ENCODE results near the gene DYDC2. TPM values are rescaled to one million over a fixed set of nuclear protein-coding genes. Genes with fewer than 3 reads are reported as not detected.
A peak's percentile ranks its signal among the peaks of the same experiment; 100 is the strongest.

DYDC2 gene
- polyA plus RNA-seq, 2 of the 4 experiments (the other 2 are of a cell fraction), result 0.04 TPM; not detected in 1

DNA sequence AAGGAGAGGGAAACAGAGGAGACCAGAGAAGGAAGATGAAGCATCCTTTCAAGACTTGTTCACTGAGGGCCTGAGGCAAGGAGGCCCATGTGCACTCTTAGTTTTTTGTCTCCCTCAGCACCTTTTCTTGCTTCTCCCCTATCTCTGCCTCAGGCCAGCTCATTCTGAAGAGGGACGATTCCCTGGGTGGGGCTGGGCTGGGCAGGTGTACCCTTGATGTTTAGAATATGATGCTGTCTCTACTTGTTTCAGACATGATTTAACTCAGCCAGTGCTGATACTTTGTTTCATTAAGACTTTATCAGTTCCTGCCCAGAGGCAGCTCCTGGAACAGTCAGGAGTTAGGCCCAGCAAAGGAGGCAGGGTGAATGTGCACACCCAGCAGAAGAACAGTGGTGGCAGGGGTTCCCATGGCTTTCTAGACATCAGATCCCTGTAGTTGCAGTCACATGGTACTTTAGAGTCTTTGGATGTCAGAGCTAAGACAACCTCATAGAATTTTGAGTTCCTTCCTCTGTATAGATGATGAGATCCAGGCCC is 55.2 kb downstream of the DYDC2 start:
- ChIA-PET POLR2A (no interaction called here), CTCF (interaction anchor here (0.6 to 3.7 kb wide), 6 partner anchors 8 to 94 kb away, joined by 3 to 30 read pairs (median 5); no protein-coding TSS in a partner anchor)
- Histone ChIP-seq H3K4me1 (peaks cover 31% of the 10 kb centered on the region), H3K9me3 (no peaks in the 10 kb centered on the region), H3K4me2 (no peak overlapping the region), H3K4me3 (no peak overlapping the region), H3K27ac (no peak overlapping the region)
- DNase-seq (ENCODE audit: low read depth in 1 of 2, low spot score in 1 of 2), result no peak
- no peak for FAIRE-seq
- ATAC-seq, result no peak
- whole genome bisulfite sequencing (ENCODE audit: missing lambda C conversion rate), result 94% methylated on average over 1 of the region's 1 CpG
- no peak for TF ChIP-seq TFCP2L1 (CRISPR knock-in tag; IDR thresholded peaks at IDR 0.05)
- TF ChIP-seq RARB (CRISPR knock-in tag; IDR thresholded peaks at IDR 0.05), result no peak
- TF ChIP-seq ZC3H11A (IDR thresholded peaks at IDR 0.05), result no peak
- TF ChIP-seq, protein P1, sequence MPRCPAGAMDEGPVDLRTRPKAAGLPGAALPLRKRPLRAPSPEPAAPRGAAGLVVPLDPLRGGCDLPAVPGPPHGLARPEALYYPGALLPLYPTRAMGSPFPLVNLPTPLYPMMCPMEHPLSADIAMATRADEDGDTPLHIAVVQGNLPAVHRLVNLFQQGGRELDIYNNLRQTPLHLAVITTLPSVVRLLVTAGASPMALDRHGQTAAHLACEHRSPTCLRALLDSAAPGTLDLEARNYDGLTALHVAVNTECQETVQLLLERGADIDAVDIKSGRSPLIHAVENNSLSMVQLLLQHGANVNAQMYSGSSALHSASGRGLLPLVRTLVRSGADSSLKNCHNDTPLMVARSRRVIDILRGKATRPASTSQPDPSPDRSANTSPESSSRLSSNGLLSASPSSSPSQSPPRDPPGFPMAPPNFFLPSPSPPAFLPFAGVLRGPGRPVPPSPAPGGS (IDR thresholded peaks at IDR 0.05), result no peak
- TF ChIP-seq NPAS2 (CRISPR knock-in tag; IDR thresholded peaks at IDR 0.05; ENCODE audit: borderline replicate concordance), result no peak
- no peak for TF ChIP-seq NR3C1 (IDR thresholded peaks at IDR 0.05)
- no peak for TF ChIP-seq HOXA7 (CRISPR knock-in tag; IDR thresholded peaks at IDR 0.05)
- TF ChIP-seq MAFK (IDR thresholded peaks at IDR 0.05; ENCODE audit: partially characterized antibody), result peak; percentile 49

DNA sequence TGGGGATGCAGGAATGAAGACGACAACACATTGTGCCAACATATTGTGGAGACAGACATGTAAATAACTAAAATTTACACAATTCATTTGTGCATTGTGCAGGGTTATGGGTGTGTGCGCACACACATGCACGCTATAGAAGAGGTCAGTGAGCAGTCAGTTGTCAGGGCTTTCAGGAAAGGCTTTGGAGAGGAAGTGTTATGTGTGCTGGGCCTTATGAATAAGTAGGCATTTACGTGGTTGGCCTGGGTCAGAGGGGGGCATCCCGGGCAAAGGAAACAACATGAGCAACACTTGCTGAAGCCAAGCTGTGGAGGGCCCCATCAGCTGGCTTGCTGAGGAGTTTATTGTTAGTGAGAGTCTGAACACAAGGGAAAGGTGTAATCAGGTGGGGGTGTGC is 55.9 kb downstream of the DYDC2 start:
- DNase-seq (ENCODE audit: low read depth in 1 of 2, low spot score in 1 of 2) (no peak), ATAC-seq (no peak), FAIRE-seq (no peak)
- no peak overlapping the region for H3K4me2 ChIP-seq
- H3K9me3 ChIP-seq, result no peaks in the 10 kb centered on the region
- peaks cover 24% of the 10 kb centered on the region for H3K4me1 ChIP-seq
- no peak overlapping the region for H3K27ac ChIP-seq
- CTCF ChIA-PET, result interaction anchor here (1.0 to 3.7 kb wide), 4 partner anchors 11 to 287 kb away, joined by 3 to 30 read pairs (median 4); no protein-coding TSS in a partner anchor
- H3K4me3 ChIP-seq, result no peak overlapping the region
- POLR2A ChIA-PET, result no interaction called here
- 87% methylated on average over 5 of the region's 5 CpGs for WGBS (ENCODE audit: missing lambda C conversion rate)
- TF ChIP-seq, protein P2, sequence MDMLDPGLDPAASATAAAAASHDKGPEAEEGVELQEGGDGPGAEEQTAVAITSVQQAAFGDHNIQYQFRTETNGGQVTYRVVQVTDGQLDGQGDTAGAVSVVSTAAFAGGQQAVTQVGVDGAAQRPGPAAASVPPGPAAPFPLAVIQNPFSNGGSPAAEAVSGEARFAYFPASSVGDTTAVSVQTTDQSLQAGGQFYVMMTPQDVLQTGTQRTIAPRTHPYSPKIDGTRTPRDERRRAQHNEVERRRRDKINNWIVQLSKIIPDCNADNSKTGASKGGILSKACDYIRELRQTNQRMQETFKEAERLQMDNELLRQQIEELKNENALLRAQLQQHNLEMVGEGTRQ (IDR thresholded peaks at IDR 0.05), result no peak
- TF ChIP-seq CHD2 (IDR thresholded peaks at IDR 0.05; ENCODE audit: low read length, partially characterized antibody), result no peak
- no peak for TF ChIP-seq EHMT2 (IDR thresholded peaks at IDR 0.05; ENCODE audit: low read depth)
- no peak for TF ChIP-seq NR3C1 (IDR thresholded peaks at IDR 0.05)
- TF ChIP-seq ZC3H11A (IDR thresholded peaks at IDR 0.05), result no peak
- TF ChIP-seq EP300 (IDR thresholded peaks at IDR 0.05), result no peak
- TF ChIP-seq CBX8 (IDR thresholded peaks at IDR 0.05), result no peak
- no peak for TF ChIP-seq SREBF2 (IDR thresholded peaks at IDR 0.05)

DNA sequence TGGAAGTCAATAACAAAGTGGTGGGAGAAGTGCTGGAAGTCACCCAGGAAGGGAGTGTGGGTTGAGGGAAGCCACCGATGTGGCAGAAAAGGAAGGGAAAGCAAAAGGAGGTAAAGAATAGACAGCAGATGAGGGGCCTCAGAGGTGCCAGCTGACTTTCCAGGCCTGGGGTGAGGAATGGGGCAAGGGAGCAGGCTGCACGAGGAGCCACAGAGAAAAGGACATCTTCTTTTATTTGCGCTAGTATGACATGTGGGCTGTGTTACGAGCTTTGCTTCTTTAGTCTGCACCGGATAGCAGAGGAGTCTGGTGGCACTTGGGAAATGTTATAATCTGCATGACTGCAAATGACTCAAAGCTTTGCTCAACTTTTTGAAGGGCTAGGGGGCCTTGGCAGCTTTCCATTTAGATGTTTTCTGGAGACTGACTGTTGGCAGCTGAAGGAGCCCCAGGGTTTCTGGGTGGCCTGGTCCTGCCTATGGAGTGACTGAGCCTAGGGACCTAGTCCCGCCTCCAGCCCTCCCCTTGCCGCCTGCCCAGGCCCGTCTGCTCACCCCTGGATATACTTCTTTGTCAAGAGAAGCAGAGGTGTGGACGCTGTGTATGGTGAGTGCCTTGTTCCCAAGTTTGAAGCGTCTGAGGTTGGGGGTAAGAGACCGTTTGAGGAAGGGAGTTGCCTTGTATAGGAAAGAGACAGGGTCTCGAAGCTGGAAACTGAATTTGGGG is 56.9 kb downstream of the DYDC2 start:
- TF ChIP-seq BHLHE40 (IDR thresholded peaks at IDR 0.05; ENCODE audit: low read depth, low read length) (no peak), POLR2A (IDR thresholded peaks at IDR 0.05; ENCODE audit: low read length) (no peak)
- peaks cover 24% of the 10 kb centered on the region for H3K4me1 ChIP-seq
- WGBS (ENCODE audit: missing lambda C conversion rate), result 91% methylated on average over 12 of the region's 12 CpGs
- H3K9me3 ChIP-seq, result no peaks in the 10 kb centered on the region
- CTCF ChIA-PET, result interaction anchor here (0.7 to 1.8 kb wide), 6 partner anchors 12 to 286 kb away, joined by 3 to 5 read pairs (median 4); no protein-coding TSS in a partner anchor
- 0 out of 6 replicates have a peak overlapping the region, but pooled peaks of 1 of the 2 experiments have one; percentile 7 for H3K27ac ChIP-seq
- DNase-seq (ENCODE audit: low read depth in 1 of 2, low spot score in 1 of 2) (no peak), FAIRE-seq (no peak), ATAC-seq (no peak)
- POLR2A ChIA-PET, result interaction anchor here (0.5 kb wide), 1 partner anchor 22 kb away, joined by 3 read pairs; no protein-coding TSS in a partner anchor
- no peak overlapping the region for H3K4me3 ChIP-seq
- H3K4me2 ChIP-seq, result no peak overlapping the region

GRCh38 chr10:80414142-80414895 is 57.7 kb downstream of the DYDC2 start:
- Histone ChIP-seq H3K4me1 (peaks cover 20% of the 10 kb centered on the region), H3K4me3 (no peak overlapping the region), H3K9me3 (no peaks in the 10 kb centered on the region), H3K4me2 (no peak overlapping the region), H3K27ac (no peak overlapping the region)
- POLR2A ChIA-PET, result no interaction called here
- DNase-seq (ENCODE audit: low read depth in 1 of 2, low spot score in 1 of 2) (no peak), ATAC-seq (no peak), FAIRE-seq (no peak)
- WGBS (ENCODE audit: missing lambda C conversion rate), result 85% methylated on average over 7 of the region's 7 CpGs
- TF ChIP-seq EHMT2 (IDR thresholded peaks at IDR 0.05; ENCODE audit: low read depth) (no peak), CBX8 (IDR thresholded peaks at IDR 0.05) (no peak), SMC3 (IDR thresholded peaks at IDR 0.05) (no peak), HDAC2 (IDR thresholded peaks at IDR 0.05) (no peak), RFX5 (IDR thresholded peaks at IDR 0.05) (no peak), REST (IDR thresholded peaks at IDR 0.05) (no peak), NFE2L2 (conservative IDR thresholded peaks at IDR 0.05; ENCODE audit: low read length) (no peak), ZC3H11A (IDR thresholded peaks at IDR 0.05) (no peak)
- TF ChIP-seq, protein P3, sequence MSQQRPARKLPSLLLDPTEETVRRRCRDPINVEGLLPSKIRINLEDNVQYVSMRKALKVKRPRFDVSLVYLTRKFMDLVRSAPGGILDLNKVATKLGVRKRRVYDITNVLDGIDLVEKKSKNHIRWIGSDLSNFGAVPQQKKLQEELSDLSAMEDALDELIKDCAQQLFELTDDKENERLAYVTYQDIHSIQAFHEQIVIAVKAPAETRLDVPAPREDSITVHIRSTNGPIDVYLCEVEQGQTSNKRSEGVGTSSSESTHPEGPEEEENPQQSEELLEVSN (IDR thresholded peaks at IDR 0.05; ENCODE audit: borderline replicate concordance, low read depth), result no peak
- CTCF ChIA-PET, result interaction anchor here (1.1 to 1.8 kb wide), 4 partner anchors 30 to 285 kb away, joined by 3 to 5 read pairs (median 4); no protein-coding TSS in a partner anchor

Data from A549 (cell line).